Activated CD4-positive, alpha-beta T cell treated with anti-CD3 and anti-CD28 coated beads for 36 hours (primary cell): Measurements from ENCODE around the gene CSPG4. TPM values are rescaled to one million over a fixed set of nuclear protein-coding genes. Genes with fewer than 3 reads are reported as not detected.
"Not testable (repeated sequence)": the region's sequence is repeated elsewhere in the genome, so short reads cannot be mapped to it uniquely, and the experiment has no call there.

Experiments
- ATAC-seq: fragments of 200-7000 bp; cut with Tn5 transposase; one replicate; pipeline ENCODE4 v1.10.0; 2021; ENCODE audit warnings: mild to moderate bottlenecking, moderate library complexity
- CTCF ChIA-PET: fragments of 350-600 bp; sonication (Branson Sonifier 250); formaldehyde crosslinking; loops from one replicate; lab custom pipeline; 2021; ENCODE audit warnings: antibody characterized with exemption; lab: Charles Lee
- POLR2A ChIA-PET: fragments of 350-600 bp; sonication (Branson Sonifier 250); formaldehyde crosslinking; loops from one replicate; lab custom pipeline; 2021; ENCODE audit warnings: antibody characterized with exemption, inconsistent platforms; lab: Charles Lee
- DNase-seq: peaks from one replicate; pipeline ENCODE4 v3.0.0-alpha.2; 2020
- H3K27ac Mint-ChIP-seq: one replicate; pipeline ENCODE4 v1.8.0; 2021; ENCODE audit warnings: mixed read lengths
- H3K27me3 Mint-ChIP-seq: one replicate; pipeline ENCODE4 v1.8.0; 2021; ENCODE audit warnings: mixed read lengths
- H3K36me3 Mint-ChIP-seq: one replicate; pipeline ENCODE4 v1.8.0; 2021; ENCODE audit warnings: low read depth, mixed read lengths
- H3K4me1 Mint-ChIP-seq: one replicate; pipeline ENCODE4 v1.8.0; 2021; ENCODE audit warnings: mixed read lengths
- H3K4me3 Mint-ChIP-seq: one replicate; pipeline ENCODE4 v1.8.0; 2021; ENCODE audit warnings: mild to moderate bottlenecking, moderate library complexity, mixed read lengths
- H3K9me3 Mint-ChIP-seq: one replicate; pipeline ENCODE4 v1.8.0; 2021; ENCODE audit warnings: low read depth, mixed read lengths
- intact Hi-C, 2 experiments: fragments of 100-400 bp; cut with DNase I in 1 of 2; cut with micrococcal nuclease in 1 of 2; formaldehyde crosslinking; loops; one replicate each; pipeline versions ENCODE4 v1.14.2 to v1.15.1; 2022 to 2024; cut with DNase I, micrococcal nuclease
- total RNA-seq, 2 experiments: library from RNA; stranded (reverse); gene quantifications; one replicate each; pipeline ENCODE4 v1.2.3, GENCODE V29; 2021

The CSPG4 gene
- total RNA-seq, 2 experiments from 2014 or later: not detected

DNA sequence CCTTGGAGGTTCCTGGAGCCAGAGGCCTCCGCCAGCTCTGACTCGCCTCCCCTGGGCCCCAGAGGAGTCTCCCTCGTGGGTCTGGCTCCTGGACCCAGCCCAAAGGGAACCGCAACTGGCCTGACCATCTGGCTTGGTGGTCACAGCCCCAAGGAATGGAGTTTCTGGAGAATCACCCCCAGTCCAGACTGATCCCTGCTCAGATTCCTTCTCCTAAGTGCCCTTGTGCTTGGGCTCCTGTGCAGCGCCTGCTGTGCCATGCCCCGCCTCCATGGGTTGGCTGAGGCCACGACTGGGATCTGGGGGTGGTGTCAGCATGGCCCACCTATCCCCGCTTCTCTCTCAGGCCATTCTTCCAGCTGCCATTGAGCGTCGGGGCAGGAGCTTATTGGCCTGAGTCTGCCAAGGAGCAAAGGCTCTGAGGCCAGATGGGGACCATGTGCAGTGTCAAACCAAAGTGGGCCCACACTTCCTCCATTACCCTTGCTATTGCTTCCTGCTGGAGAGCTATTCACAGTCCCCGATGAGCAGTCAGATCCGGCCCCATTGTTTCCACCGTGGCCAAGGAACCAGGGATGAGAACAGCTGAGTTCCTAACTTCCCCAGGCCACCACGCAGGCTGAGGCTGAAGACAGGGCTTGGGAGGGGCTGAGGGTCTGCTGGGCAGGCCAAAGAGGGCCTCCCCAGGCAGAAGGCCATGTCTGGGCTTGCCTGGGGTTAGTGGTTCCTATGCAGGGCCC, 19.0 kb downstream of the CSPG4 start:
- H3K4me1 Mint-ChIP-seq: peaks cover 4% of the 10 kb centered on the region
- intact Hi-C loops: no loop called here
- ATAC-seq (no peak), DNase-seq (no peak)
- H3K9me3 Mint-ChIP-seq: no peaks in the 10 kb centered on the region
- ChIA-PET POLR2A (no interaction called here), CTCF (interaction anchor here (0.5 to 0.8 kb wide), 2 partner anchors 32 to 1294 kb away, joined by 3 read pairs; no protein-coding TSS in a partner anchor)
- no peak overlapping the region for H3K27ac Mint-ChIP-seq
- no peak overlapping the region for H3K4me3 Mint-ChIP-seq
- peaks cover 9% of the 10 kb centered on the region for H3K27me3 Mint-ChIP-seq
- no peaks in the 10 kb centered on the region for H3K36me3 Mint-ChIP-seq

- H3K27me3 Mint-ChIP-seq: peaks cover 10% of the 10 kb centered on the region
- DNase-seq, H3K36me3 Mint-ChIP-seq, POLR2A ChIA-PET, H3K4me1 Mint-ChIP-seq, H3K9me3 Mint-ChIP-seq, ATAC-seq, intact Hi-C loops, H3K4me3 Mint-ChIP-seq, H3K27ac Mint-ChIP-seq, CTCF ChIA-PET: not testable (repeated sequence)
Measured at GRCh38 chr15:75693028-75693427, 19.6 kb downstream of the CSPG4 start.

DNA sequence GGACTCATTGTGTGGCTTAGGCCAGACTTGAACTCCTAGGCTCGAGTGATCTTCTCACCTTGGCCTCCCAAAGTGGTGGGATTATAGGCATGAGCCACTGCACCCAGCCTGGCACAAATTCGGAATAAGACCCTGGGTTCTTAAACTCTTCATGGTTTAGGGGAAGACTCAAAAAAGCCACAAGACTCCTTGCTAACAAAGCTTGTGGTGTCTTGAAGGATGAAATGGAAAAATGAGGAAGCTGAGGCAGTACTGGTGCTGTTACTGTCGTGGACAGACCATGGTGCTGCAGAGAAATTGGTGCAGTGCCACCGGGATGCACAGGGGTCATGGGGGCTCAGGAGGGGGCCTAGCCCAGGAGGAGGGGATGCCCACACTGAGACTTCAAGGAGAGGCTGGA, 20.3 kb downstream of the CSPG4 start:
- H3K27me3 Mint-ChIP-seq: peaks cover 10% of the 10 kb centered on the region
- DNase-seq, CTCF ChIA-PET, H3K9me3 Mint-ChIP-seq, H3K4me1 Mint-ChIP-seq, H3K27ac Mint-ChIP-seq, ATAC-seq, POLR2A ChIA-PET, H3K36me3 Mint-ChIP-seq, H3K4me3 Mint-ChIP-seq, intact Hi-C loops: not testable (repeated sequence)

- intact Hi-C loops: loop anchor here in 1 of 2 experiments (10.0 kb wide), 1 partner anchor 665 kb away; the partner anchor contains the start of gene PPCDC
- ATAC-seq, H3K36me3 Mint-ChIP-seq, H3K9me3 Mint-ChIP-seq, H3K4me3 Mint-ChIP-seq, DNase-seq, H3K27ac Mint-ChIP-seq, POLR2A ChIA-PET, H3K4me1 Mint-ChIP-seq, CTCF ChIA-PET: not testable (repeated sequence)
- peaks cover 10% of the 10 kb centered on the region for H3K27me3 Mint-ChIP-seq
Measured at GRCh38 chr15:75689429-75689828, 23.2 kb downstream of the CSPG4 start.

GRCh38 chr15:75688831-75689230, 23.8 kb downstream of the CSPG4 start:
- DNase-seq: no peak
- H3K4me1 Mint-ChIP-seq: no peaks in the 10 kb centered on the region
- ATAC-seq: no peak
- peaks cover 8% of the 10 kb centered on the region for H3K27me3 Mint-ChIP-seq
- H3K27ac Mint-ChIP-seq: no peak overlapping the region
- ChIA-PET POLR2A (no interaction called here), CTCF (no interaction called here)
- no peaks in the 10 kb centered on the region for H3K9me3 Mint-ChIP-seq
- no peaks in the 10 kb centered on the region for H3K36me3 Mint-ChIP-seq
- no peak overlapping the region for H3K4me3 Mint-ChIP-seq
- intact Hi-C loops: loop anchor here in 1 of 2 experiments (10.0 kb wide), 1 partner anchor 664 kb away; the partner anchor contains the start of gene PPCDC

- POLR2A ChIA-PET: no interaction called here
- H3K9me3 Mint-ChIP-seq: no peaks in the 10 kb centered on the region
- CTCF ChIA-PET: interaction anchor here (1.5 kb wide), 1 partner anchor 133 kb away, joined by 3 read pairs; no protein-coding TSS in a partner anchor
- H3K27ac Mint-ChIP-seq: no peak overlapping the region
- H3K4me3 Mint-ChIP-seq: no peak overlapping the region
- ATAC-seq (no peak), DNase-seq (no peak)
- intact Hi-C loops: loop anchor here in 1 of 2 experiments (10.0 kb wide), 1 partner anchor 663 kb away; the partner anchor contains the start of gene PPCDC
- H3K27me3 Mint-ChIP-seq: peaks cover 8% of the 10 kb centered on the region
- H3K36me3 Mint-ChIP-seq: no peaks in the 10 kb centered on the region
- H3K4me1 Mint-ChIP-seq: no peaks in the 10 kb centered on the region
Measured at GRCh38 chr15:75688278-75688557, 24.4 kb downstream of the CSPG4 start.

- intact Hi-C loops: loop anchor here in 1 of 2 experiments (10.0 kb wide), 1 partner anchor 663 kb away; the partner anchor contains the start of gene PPCDC
- DNase-seq: no peak
- no peaks in the 10 kb centered on the region for H3K36me3 Mint-ChIP-seq
- no peaks in the 10 kb centered on the region for H3K9me3 Mint-ChIP-seq
- no peak overlapping the region for H3K4me3 Mint-ChIP-seq
- ChIA-PET CTCF (interaction anchor here (1.5 to 1.7 kb wide), 2 partner anchors 114 to 133 kb away, joined by 3 to 6 read pairs; no protein-coding TSS in a partner anchor), POLR2A (no interaction called here)
- peaks cover 7% of the 10 kb centered on the region for H3K27me3 Mint-ChIP-seq
- no peak overlapping the region for H3K27ac Mint-ChIP-seq
- ATAC-seq: no peak
- H3K4me1 Mint-ChIP-seq: no peaks in the 10 kb centered on the region
Measured at GRCh38 chr15:75687486-75688277, 25.0 kb downstream of the CSPG4 start.

DNA sequence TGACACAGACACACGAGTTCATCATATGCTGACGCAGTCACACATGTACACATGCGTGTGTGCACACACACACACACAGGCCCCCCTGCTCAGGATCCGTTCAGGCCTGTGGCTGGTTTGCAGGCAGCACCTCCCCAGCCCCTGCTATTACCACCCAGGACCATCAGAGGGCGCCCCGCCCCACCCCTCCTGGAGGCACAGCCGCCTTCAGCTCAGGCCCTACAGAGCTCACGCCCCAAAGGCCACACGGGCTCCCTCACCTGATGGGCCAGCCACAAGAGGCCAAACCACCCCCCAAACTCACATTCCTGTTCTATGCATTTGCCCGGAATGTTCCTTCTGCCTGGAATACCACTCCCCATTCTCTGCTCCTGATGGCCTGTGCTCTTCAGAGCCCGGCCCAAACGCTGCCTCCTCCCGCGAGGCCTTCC, 26.4 kb downstream of the CSPG4 start:
- H3K4me1 Mint-ChIP-seq: not testable (repeated sequence)
- intact Hi-C loops: loop anchor here (1.0 to 10.0 kb wide), 2 partner anchors 116 to 661 kb away; partner anchors contain the start of gene PPCDC (in 1 of the 2)

GRCh38 chr15:75685195-75685594, 27.5 kb downstream of the CSPG4 start:
- Mint-ChIP-seq H3K27me3 (peaks cover 2% of the 10 kb centered on the region), H3K27ac (no peak overlapping the region), H3K36me3 (no peaks in the 10 kb centered on the region), H3K4me3 (no peak overlapping the region), H3K4me1 (no peaks in the 10 kb centered on the region), H3K9me3 (no peaks in the 10 kb centered on the region)
- DNase-seq (no peak), ATAC-seq (no peak)
- intact Hi-C loops: loop anchor here in 1 of 2 experiments (10.0 kb wide), 1 partner anchor 660 kb away; the partner anchor contains the start of gene PPCDC
- ChIA-PET POLR2A (no interaction called here), CTCF (interaction anchor here (0.7 to 1.4 kb wide), 5 partner anchors 172 to 317 kb away, joined by 3 to 4 read pairs (median 3); partner anchors contain the start of gene MAN2C1)

More for the DNA sequence above, 26.4 kb downstream of the CSPG4 start:
- H3K9me3 Mint-ChIP-seq, POLR2A ChIA-PET, H3K27ac Mint-ChIP-seq, H3K4me3 Mint-ChIP-seq, H3K36me3 Mint-ChIP-seq, H3K27me3 Mint-ChIP-seq: not testable (repeated sequence)
- CTCF ChIA-PET: interaction anchor here (0.6 to 1.7 kb wide), 9 partner anchors 9 to 318 kb away, joined by 3 to 6 read pairs (median 3); a partner anchor contains a TSS
- ATAC-seq (peak; percentile 87), DNase-seq (peak; percentile 89)

DNA sequence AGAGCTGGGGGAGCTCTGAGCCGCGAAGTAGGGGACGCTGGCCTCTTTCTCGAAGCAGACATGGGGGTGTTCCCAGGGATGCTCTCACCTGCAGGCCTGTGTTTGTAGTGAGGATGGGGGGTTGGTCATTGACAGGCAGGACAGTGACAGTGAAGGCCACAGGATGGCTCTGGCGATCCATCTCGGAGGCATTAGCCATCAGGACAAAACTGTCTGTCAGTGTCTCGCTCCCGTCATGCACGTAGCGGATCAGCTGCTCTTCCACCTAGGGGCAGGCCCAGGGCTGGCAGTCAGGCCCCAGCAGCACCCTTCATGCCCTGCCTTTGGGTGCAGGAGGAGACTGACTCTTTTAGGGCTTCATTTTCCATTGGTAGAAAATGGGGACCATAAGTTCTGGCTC, 28.0 kb downstream of the CSPG4 start:
- ATAC-seq (no peak), DNase-seq (no peak)
- intact Hi-C loops: loop anchor here in 1 of 2 experiments (5.0 to 10.0 kb wide), 3 partner anchors 37 to 660 kb away; partner anchors contain the start of genes PPCDC and SNX33
- ChIA-PET CTCF (interaction anchor here (0.6 to 1.4 kb wide), 5 partner anchors 176 to 619 kb away, joined by 3 to 5 read pairs (median 3); partner anchors contain the start of gene MAN2C1), POLR2A (no interaction called here)
- Mint-ChIP-seq H3K36me3 (no peaks in the 10 kb centered on the region), H3K27ac (no peak overlapping the region), H3K27me3 (peaks cover 2% of the 10 kb centered on the region), H3K9me3 (no peaks in the 10 kb centered on the region), H3K4me1 (no peaks in the 10 kb centered on the region), H3K4me3 (no peak overlapping the region)
